K562 (cell line): ENCODE data around the gene NDUFC2. TPM values are rescaled to one million over a fixed set of nuclear protein-coding genes. Genes with fewer than 3 reads are reported as not detected.

Experiments
- ATAC-seq: fragments of 200-7000 bp; cut with Tn5 transposase; 3 replicates; pipeline ENCODE4 v1.9.1; 2020; ENCODE audit warnings: moderate library complexity
- BruUV-seq: library from RNA; stranded (reverse); fragments of 400-500 nt; replicated peaks from 2 replicates; lab custom pipeline; 2021; lab: Mats Ljungman, UMichigan
- CTCF ChIA-PET: fragments of 300-600 bp; formaldehyde crosslinking; extraction: SDS; loops from one replicate; lab custom pipeline; 2021; ENCODE audit warnings: low intra/inter-chr PET ratio; lab: Yijun Ruan, JAX
- POLR2A ChIA-PET: fragments of 300-600, 350-650 bp; sonication (Branson Sonifier 250); formaldehyde crosslinking; extraction: SDS; loops from one replicate; lab custom pipeline; 2021; ENCODE audit warnings: antibody characterized with exemption, inconsistent platforms; lab: Yijun Ruan, JAX
- DNase-seq, 4 experiments: peaks; one replicate each; pipeline versions ENCODE4 v3.0.0 to v3.0.0-alpha.2; 2011 to 2018; ENCODE audit warnings: low spot score in 3 of 4, mixed read lengths in 3 of 4; ENCODE audit errors: extremely low read depth in 1 of 4
- FAIRE-seq: peaks from 2 replicates; lab custom pipeline; 2011; peaks lifted over from hg19 to GRCh38; lab: Jason Lieb, UNC
- H2AFZ ChIP-seq: 2 replicates; pipeline ENCODE4 v1.6.0; 2011; ENCODE audit warnings: low read depth, low read length, control low read depth, inconsistent platforms
- H3K27ac ChIP-seq: fragments of 200-600 bp; 3 replicates; pipeline ENCODE4 v1.8.0; 2011; ENCODE audit warnings: low read depth, mild to moderate bottlenecking, control low read depth, inconsistent platforms, low read length, moderate library complexity, mixed read lengths; ENCODE audit errors: extremely low read depth
- H3K27me3 ChIP-seq, 2 experiments: fragments of 300-600 bp in 1 of 2; 2 replicates in 1 of 2; 3 replicates in 1 of 2; pipeline versions ENCODE4 v1.6.0 to v1.8.0; 2011; ENCODE audit warnings: inconsistent platforms in 2 of 2, low read length in 2 of 2, mild to moderate bottlenecking in 1 of 2, mixed read lengths in 1 of 2, moderate library complexity in 1 of 2; ENCODE audit not compliant: control insufficient read depth in 2 of 2, insufficient read depth in 2 of 2
- H3K36me3 ChIP-seq: fragments of 300-600 bp; 3 replicates; pipeline ENCODE4 v1.8.0; 2011; ENCODE audit warnings: mild to moderate bottlenecking, low read length, inconsistent platforms; ENCODE audit not compliant: control insufficient read depth, insufficient read depth
- H3K4me1 ChIP-seq, 2 experiments: fragments of 200-600 bp in 1 of 2; replicated peaks in 1 of 2; 2 replicates in 1 of 2; 3 replicates in 1 of 2; pipeline versions ENCODE4 v1.5.1 to v1.8.0; 2011; ENCODE audit warnings: inconsistent platforms in 2 of 2, low read length in 2 of 2, mild to moderate bottlenecking in 1 of 2, mixed read lengths in 1 of 2, moderate library complexity in 1 of 2; ENCODE audit not compliant: control insufficient read depth in 2 of 2, insufficient read depth in 2 of 2
- H3K4me2 ChIP-seq: 2 replicates; pipeline ENCODE4 v1.6.1; 2011; ENCODE audit warnings: low read length, control low read depth, inconsistent platforms, mixed read lengths; ENCODE audit not compliant: insufficient read depth
- H3K4me3 ChIP-seq: fragments of 200-600 bp; sonication (generic), shearing (Covaris generic); 2 replicates; pipeline ENCODE4 v1.5.1; 2016; ENCODE audit warnings: control low read depth, inconsistent platforms
- H3K79me2 ChIP-seq: fragments of 200-600 bp; 3 replicates; pipeline ENCODE4 v1.8.0; 2011; ENCODE audit warnings: low read length, inconsistent platforms; ENCODE audit not compliant: control insufficient read depth, insufficient read depth
- H3K9ac ChIP-seq, 2 experiments: 2 replicates each; pipeline versions ENCODE4 v1.6.0 to v1.6.1; 2011; ENCODE audit warnings: low read depth in 2 of 2, low read length in 2 of 2, control low read depth in 1 of 2, inconsistent platforms in 1 of 2, mild to moderate bottlenecking in 1 of 2, mixed read lengths in 1 of 2; ENCODE audit not compliant: insufficient read depth in 1 of 2
- H3K9me1 ChIP-seq: one replicate; pipeline ENCODE4 v1.6.0; 2011; ENCODE audit warnings: inconsistent platforms, mild to moderate bottlenecking, low read length, moderate library complexity; ENCODE audit not compliant: control insufficient read depth, insufficient read depth
- H3K9me3 ChIP-seq: replicated peaks from 2 replicates; pipeline ENCODE4 v1.5.1; 2011; ENCODE audit warnings: low read depth, low read length, inconsistent platforms; ENCODE audit not compliant: control insufficient read depth, insufficient read depth
- H4K20me1 ChIP-seq: replicated peaks from 2 replicates; pipeline ENCODE4 v1.6.1; 2011; ENCODE audit warnings: low read length, inconsistent platforms, mixed read lengths; ENCODE audit not compliant: control insufficient read depth, insufficient read depth
- ARID4B ChIP-seq: sonication (generic); formaldehyde crosslinking; IDR thresholded peaks from 2 replicates; pipeline ENCODE4 v1.8.0; 2022; ENCODE audit warnings: mild to moderate bottlenecking, missing genetic modification reagents
- MYNN ChIP-seq, 2 experiments: sonication (generic); formaldehyde crosslinking in 1 of 2; IDR thresholded peaks; 2 replicates each; pipeline versions ENCODE4 v1.5.0 to v1.6.1; 2016 to 2020; ENCODE audit warnings: antibody characterized with exemption in 1 of 2, missing genetic modification reagents in 1 of 2
- NFIC ChIP-seq: fragments of 450-650 bp; IDR thresholded peaks from 2 replicates; pipeline ENCODE4 v1.6.1; 2017; ENCODE audit warnings: mild to moderate bottlenecking, inconsistent platforms
- POLR2AphosphoS2 ChIP-seq: IDR thresholded peaks from 2 replicates; pipeline ENCODE4 v1.6.1; 2012; ENCODE audit warnings: low read length, improper control_type of control experiment
- POLR2B ChIP-seq: fragments of 450-650 bp; IDR thresholded peaks from 2 replicates; pipeline ENCODE4 v1.6.1; 2018; ENCODE audit warnings: low read depth; ENCODE audit not compliant: partially characterized antibody
- YBX1 ChIP-seq: fragments of 450-650 bp; IDR thresholded peaks from 2 replicates; pipeline ENCODE4 v1.7.1; 2016; ENCODE audit warnings: mild to moderate bottlenecking
- WGBS: fragments of 100-300 bp; shearing (Covaris generic); methylation state at CpG from one replicate; pipeline ENCODE4 v1.1.6; 2016; ENCODE audit warnings: low coverage, mixed read lengths; ENCODE audit not compliant: insufficient coverage; ENCODE audit errors: missing lambda C conversion rate; 5-methylcytosine and 5-hydroxymethylcytosine counted together
- in situ Hi-C: fragments of 300-500 bp; cut with MboI; formaldehyde crosslinking; loops from 4 replicates; pipeline ENCODE4 v1.15.0; 2018; ENCODE audit warnings: inconsistent platforms, mixed read lengths
- intact Hi-C: fragments of 100-400 bp; cut with micrococcal nuclease; formaldehyde crosslinking; loops from 2 replicates; pipeline ENCODE4 v1.14.2; 2022
- polyA plus RNA-seq, 8 experiments: library from polyadenylated mRNA; depleted of rRNA in 4 of 8; stranded (reverse) in 5 of 8; unstranded in 3 of 8; fragments of >200 nt; fragmentation: Nextera tagmentation in 2 of 8; fragmentation: Illumina TruSeq in 1 of 8; extraction: Ambion mirVana in 2 of 8; extraction: Trizol in 1 of 8; gene quantifications; 2 replicates each; pipeline versions ENCODE4 v1.2.1 to v1.2.3, GENCODE V29; 2011 to 2014; ENCODE audit warnings: inconsistent platforms in 1 of 8, missing spikeins in 1 of 8
- total RNA-seq, 7 experiments: library from RNA; depleted of rRNA in 6 of 7; stranded (reverse); fragments of >200 nt in 6 of 7; fragmentation: Illumina TruSeq in 2 of 7; extraction: Trizol in 2 of 7; gene quantifications; 2 replicates each; pipeline versions ENCODE4 v1.2.1 to v1.2.3, GENCODE V29; 2011 to 2021; ENCODE audit warnings: low replicate concordance in 1 of 7

NDUFC2 gene
- total and polyA plus RNA-seq, 9 of the 15 experiments (the other 6 are each of a cell fraction or from before 2014, with no cell fraction given), result 168 to 1,119 (median 442) TPM

- POLR2A ChIA-PET, result interaction anchor here (0.7 to 2.9 kb wide), 2 partner anchors 10 to 16 kb away, joined by 3 to 18 read pairs; no protein-coding TSS in a partner anchor
- Histone ChIP-seq H3K27ac (no peak overlapping the region), H3K9me3 (no peaks in the 10 kb centered on the region), H3K9me1 (no peaks in the 10 kb centered on the region), H4K20me1 (no peaks in the 10 kb centered on the region), H2AFZ (no peak overlapping the region), H3K36me3 (peaks cover 50% of the 10 kb centered on the region)
- in situ Hi-C loops, result no loop called here
- TF ChIP-seq POLR2AphosphoS2, result peak; percentile 62; the same call in 1 of the 2 replicates
- TF ChIP-seq ARID4B (CRISPR knock-in tag), result no peak
- TF ChIP-seq YBX1, result no peak
- TF ChIP-seq POLR2B, result peak; percentile 41
- no peak for TF ChIP-seq MYNN (IDR thresholded peaks at IDR 0.05)
- TF ChIP-seq MYNN (CRISPR knock-in tag; IDR thresholded peaks at IDR 0.05), result no peak
- TF ChIP-seq NFIC, result peak; percentile 70
- TF ChIP-seq, all 486 proteins: peak for 3
- H3K27me3 ChIP-seq, result no peaks in the 10 kb centered on the region
- peak; percentile 14; the same call in 2 of the 3 replicates for ATAC-seq
- H3K4me2 ChIP-seq, result no peak overlapping the region
- TSS peak; percentile 4 for BruUV-seq
- CTCF ChIA-PET, result no interaction called here
- WGBS, result 92% methylated on average over 4 of the region's 4 CpGs
- H3K9ac ChIP-seq, result no peak overlapping the region
- H3K4me1 ChIP-seq, result peaks cover 0 to 5% of the 10 kb centered on the region in 2 experiments; a peak in 2 of 5 replicates
- intact Hi-C loops, result no loop called here
- no peak for FAIRE-seq
- H3K4me3 ChIP-seq, result no peak overlapping the region
- H3K79me2 ChIP-seq, result peaks cover 18% of the 10 kb centered on the region
- no peak for DNase-seq
Measured at GRCh38 chr11:78067704-78068103, 12.0 kb downstream of the NDUFC2 start.
